ENCODE measurements around the gene DDTL. TPM values are rescaled to one million over a fixed set of nuclear protein-coding genes. Genes with fewer than 3 reads are reported as not detected.
"Not testable (repeated sequence)": the region's sequence is repeated elsewhere in the genome, so short reads cannot be mapped to it uniquely, and the experiment has no call there.

DDTL gene
- total and polyA plus RNA-seq, 2 of the 4 experiments (the other 2 are of a cell fraction), result 0.36 to 1.5 TPM

DNA sequence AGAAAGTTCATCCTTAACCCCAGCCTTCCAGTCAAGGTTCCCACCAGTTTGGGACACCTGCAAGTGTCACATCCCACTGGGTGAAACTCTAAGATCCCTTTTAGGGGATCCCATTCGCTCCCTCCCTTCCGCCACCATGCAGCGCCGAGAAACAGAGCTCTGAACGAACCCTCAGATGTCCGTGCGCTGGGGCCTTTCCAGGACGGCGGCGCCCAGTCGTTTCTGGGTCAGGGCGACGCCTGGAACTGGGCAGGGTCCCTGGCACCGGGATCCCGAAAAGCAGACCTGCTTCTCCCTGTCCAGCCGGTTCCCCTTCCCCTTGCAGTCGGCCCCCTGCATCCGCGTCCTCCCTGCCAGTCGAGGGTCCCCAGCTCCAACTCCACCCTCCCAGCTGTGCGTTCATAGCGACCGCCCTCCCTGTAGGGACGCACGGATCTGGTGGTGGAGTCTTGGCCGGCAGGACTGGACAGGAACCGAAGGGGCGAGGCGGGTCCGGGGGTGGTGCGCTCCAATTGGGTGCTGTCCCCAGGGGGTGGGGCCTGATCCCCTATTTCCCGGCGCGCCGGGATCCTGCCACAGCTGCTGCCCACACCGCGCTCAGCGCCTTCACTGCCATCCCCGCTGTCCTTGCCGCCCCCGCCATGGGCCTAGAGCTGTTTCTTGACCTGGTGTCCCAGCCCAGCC, 13.0 kb downstream of the DDTL start, which contains the start of gene GSTT2:
Gene GSTT2, plus strand, starts transcription at position 578 of the 684 bp plus-strand sequence.
- H3K4me3 ChIP-seq (ENCODE audit: insufficient read depth, low read depth, low read length); H2BK15ac ChIP-seq (ENCODE audit: low read depth, low read length); H3K9me1 ChIP-seq (ENCODE audit: insufficient read depth, low read length); DNase-seq; POLR2A ChIA-PET (ENCODE audit: unreplicated experiment); in situ Hi-C loops (cut with MboI; ENCODE audit: low sequenced_read_pairs); H4K8ac ChIP-seq (ENCODE audit: low read depth in 2 of 2, low read length in 2 of 2); H3K14ac ChIP-seq (replicated peaks; ENCODE audit: low read depth, low read length); H2BK5ac ChIP-seq (ENCODE audit: low read depth, low read length, poor library complexity, severe bottlenecking); dilution Hi-C loops (cut with HindIII; ENCODE audit: low sequenced_read_pairs, unreplicated experiment); H3K79me1 ChIP-seq (ENCODE audit: low read depth in 1 of 2, low read length in 2 of 2); H3K4ac ChIP-seq (ENCODE audit: low read depth, low read length); H3K9ac ChIP-seq (ENCODE audit: low read depth, low read length); H3K56ac ChIP-seq (ENCODE audit: extremely low read depth, insufficient read depth, low read length); H2AFZ ChIP-seq (replicated peaks; ENCODE audit: low read length, poor library complexity); H3K27me3 ChIP-seq (ENCODE audit: control insufficient read depth, insufficient read depth, low read length); BruUV-seq (replicated peaks); H2BK20ac ChIP-seq (ENCODE audit: low read depth, low read length); H3K4me2 ChIP-seq (ENCODE audit: low read depth, low read length); H4K20me1 ChIP-seq (ENCODE audit: insufficient read depth, low read length); H3K36me3 ChIP-seq (ENCODE audit: control insufficient read depth, insufficient read depth, low read length); H2AK9ac ChIP-seq (replicated peaks; ENCODE audit: low read depth, low read length, poor library complexity); CTCF ChIA-PET; H3K9me3 ChIP-seq (ENCODE audit: control insufficient read depth, insufficient read depth, low read length); H3K18ac ChIP-seq (ENCODE audit: low read depth, low read length); H3K27ac ChIP-seq (ENCODE audit: insufficient read depth, low read length); H2BK120ac ChIP-seq (ENCODE audit: low read depth, low read length); H3K23ac ChIP-seq (ENCODE audit: low read depth, low read length); H2AK5ac ChIP-seq (ENCODE audit: low read depth, low read length); H4K5ac ChIP-seq (ENCODE audit: low read depth, low read length); H4K91ac ChIP-seq (ENCODE audit: insufficient read depth, low read depth, low read length); H3K4me1 ChIP-seq (ENCODE audit: control insufficient read depth, insufficient read depth, low read length): not testable (repeated sequence)
- intact Hi-C loops (cut with micrococcal nuclease), result loop anchor here (10.0 kb wide), 2 partner anchors 195 to 265 kb away; partner anchors contain the start of gene GGT5
- WGBS, 2 experiments (ENCODE audit: extremely low coverage in 2 of 2, insufficient read length in 1 of 2), result no CpG with 5 or more reads among the region's 41 CpGs
- peak; percentile 97 for ATAC-seq (ENCODE audit: low read depth)

DNA sequence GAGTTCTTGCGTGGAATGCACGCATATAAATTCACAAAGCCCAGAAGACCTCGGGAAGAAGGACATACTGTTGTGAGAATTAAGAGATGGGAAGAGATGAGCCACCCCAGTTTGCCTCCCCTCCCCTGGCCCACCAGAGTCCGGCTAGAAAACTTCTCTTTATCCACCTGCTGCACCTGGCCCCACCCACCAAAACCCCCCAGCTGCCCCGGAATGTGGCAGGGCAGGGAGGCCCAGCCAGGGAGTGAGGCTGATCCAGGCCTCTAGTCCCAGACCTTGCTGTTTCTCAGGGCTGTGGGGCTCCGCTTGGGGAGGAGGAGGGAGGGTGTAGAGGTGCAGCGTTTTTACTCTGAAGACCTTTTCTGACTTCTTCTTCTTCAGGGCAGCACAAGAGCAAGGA, 13.9 kb downstream of the DDTL start:
- POLR2A ChIA-PET (ENCODE audit: unreplicated experiment); in situ Hi-C loops (cut with MboI; ENCODE audit: low sequenced_read_pairs); CTCF ChIA-PET; dilution Hi-C loops (cut with HindIII; ENCODE audit: low sequenced_read_pairs, unreplicated experiment); H3K27me3 ChIP-seq (ENCODE audit: control insufficient read depth, insufficient read depth, low read length); DNase-seq; H3K14ac ChIP-seq (replicated peaks; ENCODE audit: low read depth, low read length); H3K27ac ChIP-seq (ENCODE audit: insufficient read depth, low read length); H4K91ac ChIP-seq (ENCODE audit: insufficient read depth, low read depth, low read length); ATAC-seq (ENCODE audit: low read depth); H3K9me1 ChIP-seq (ENCODE audit: insufficient read depth, low read length); H2AK5ac ChIP-seq (ENCODE audit: low read depth, low read length); H3K4ac ChIP-seq (ENCODE audit: low read depth, low read length); H2BK5ac ChIP-seq (ENCODE audit: low read depth, low read length, poor library complexity, severe bottlenecking); H3K79me1 ChIP-seq (ENCODE audit: low read depth in 1 of 2, low read length in 2 of 2); H3K4me2 ChIP-seq (ENCODE audit: low read depth, low read length); BruUV-seq (replicated peaks); H3K18ac ChIP-seq (ENCODE audit: low read depth, low read length); H2BK15ac ChIP-seq (ENCODE audit: low read depth, low read length); H4K5ac ChIP-seq (ENCODE audit: low read depth, low read length); H4K20me1 ChIP-seq (ENCODE audit: insufficient read depth, low read length); H3K4me3 ChIP-seq (ENCODE audit: insufficient read depth, low read depth, low read length); H2BK20ac ChIP-seq (ENCODE audit: low read depth, low read length); H3K9me3 ChIP-seq (ENCODE audit: control insufficient read depth, insufficient read depth, low read length); H3K9ac ChIP-seq (ENCODE audit: low read depth, low read length); H2AK9ac ChIP-seq (replicated peaks; ENCODE audit: low read depth, low read length, poor library complexity); H2AFZ ChIP-seq (replicated peaks; ENCODE audit: low read length, poor library complexity); H2BK120ac ChIP-seq (ENCODE audit: low read depth, low read length); H4K8ac ChIP-seq (ENCODE audit: low read depth in 2 of 2, low read length in 2 of 2); H3K23ac ChIP-seq (ENCODE audit: low read depth, low read length); H3K56ac ChIP-seq (ENCODE audit: extremely low read depth, insufficient read depth, low read length); H3K36me3 ChIP-seq (ENCODE audit: control insufficient read depth, insufficient read depth, low read length); H3K4me1 ChIP-seq (ENCODE audit: control insufficient read depth, insufficient read depth, low read length): not testable (repeated sequence)
- intact Hi-C loops (cut with micrococcal nuclease), result loop anchor here (10.0 kb wide), 2 partner anchors 194 to 264 kb away; partner anchors contain the start of gene GGT5
- no CpG with 5 or more reads among the region's 7 CpGs for whole genome bisulfite sequencing, 2 experiments (ENCODE audit: extremely low coverage in 2 of 2, insufficient read length in 1 of 2)

Measured in IMR-90 (cell line).